Endothelial cell of umbilical vein (primary cell): Measurements from ENCODE around the gene SNX19. TPM values are rescaled to one million over a fixed set of nuclear protein-coding genes. Genes with fewer than 3 reads are reported as not detected.

Experiments used
- BruUV-seq: library from RNA; stranded (reverse); fragments of 400-500 nt; replicated peaks from 2 replicates; lab custom pipeline; 2021; lab: Mats Ljungman, UMichigan
- CTCF ChIA-PET: fragments of 300-600, 350-600 bp; sonication (Branson Sonifier 250); formaldehyde crosslinking; loops from one replicate; lab custom pipeline; 2021; ENCODE audit warnings: antibody characterized with exemption, inconsistent platforms; lab: Charles Lee
- POLR2A ChIA-PET: fragments of 300-600, 350-600 bp; sonication (Branson Sonifier 250); formaldehyde crosslinking; loops from one replicate; lab custom pipeline; 2021; ENCODE audit warnings: antibody characterized with exemption, inconsistent platforms; lab: Charles Lee
- DNase-seq: peaks from one replicate; pipeline ENCODE4 v3.0.0-alpha.2; 2011; ENCODE audit warnings: low read depth, low spot score
- FAIRE-seq: peaks from 2 replicates; lab custom pipeline; 2011; peaks lifted over from hg19 to GRCh38; lab: Jason Lieb, UNC
- H2AFZ ChIP-seq: 2 replicates; pipeline ENCODE4 v1.6.0; 2012; ENCODE audit warnings: low read depth, low read length, control low read depth, inconsistent platforms
- H3K27ac ChIP-seq: 2 replicates; pipeline ENCODE4 v1.5.1; 2011; ENCODE audit warnings: low read depth, mild to moderate bottlenecking, control low read depth, low read length, moderate library complexity; ENCODE audit not compliant: insufficient read depth
- H3K27me3 ChIP-seq, 2 experiments: 2 replicates each; pipeline versions ENCODE4 v1.6.0 to v1.6.1; 2011; ENCODE audit warnings: low read length in 2 of 2, mixed read lengths in 1 of 2; ENCODE audit not compliant: control insufficient read depth in 2 of 2, insufficient read depth in 2 of 2
- H3K36me3 ChIP-seq, 2 experiments: 2 replicates in 1 of 2; 3 replicates in 1 of 2; pipeline ENCODE4 v1.5.1; 2011; ENCODE audit warnings: low read length in 2 of 2, mild to moderate bottlenecking in 1 of 2, moderate library complexity in 1 of 2; ENCODE audit not compliant: control insufficient read depth in 2 of 2, insufficient read depth in 2 of 2; ENCODE audit errors: extremely low read depth in 1 of 2
- H3K4me1 ChIP-seq: 3 replicates; pipeline ENCODE4 v1.5.1; 2011; ENCODE audit warnings: mild to moderate bottlenecking, low read length; ENCODE audit not compliant: control insufficient read depth, insufficient read depth; ENCODE audit errors: extremely low read depth
- H3K4me2 ChIP-seq: 2 replicates; pipeline ENCODE4 v1.6.1; 2011; ENCODE audit warnings: low read length, control low read depth, mixed read lengths; ENCODE audit not compliant: insufficient read depth
- H3K4me3 ChIP-seq, 3 experiments: fragments of 200-600 bp in 1 of 3; sonication (generic), shearing (Covaris generic) in 1 of 3; replicated peaks in 1 of 3; 2 replicates each; pipeline ENCODE4 v1.5.1; 2011 to 2016; ENCODE audit warnings: control low read depth in 3 of 3, low read length in 3 of 3, mild to moderate bottlenecking in 2 of 3, inconsistent platforms in 1 of 3, low read depth in 1 of 3, moderate library complexity in 1 of 3; ENCODE audit not compliant: insufficient read depth in 1 of 3
- H3K79me2 ChIP-seq: 2 replicates; pipeline ENCODE4 v1.6.0; 2012; ENCODE audit warnings: low read length, inconsistent platforms; ENCODE audit not compliant: control insufficient read depth, insufficient read depth
- H3K9ac ChIP-seq: replicated peaks from 2 replicates; pipeline ENCODE3; 2011; ENCODE audit warnings: low read length, control low read depth; ENCODE audit not compliant: insufficient read depth; ENCODE audit errors: extremely low read depth
- H3K9me1 ChIP-seq: replicated peaks from 3 replicates; pipeline ENCODE4 v1.6.0; 2011; ENCODE audit warnings: mild to moderate bottlenecking, low read length; ENCODE audit not compliant: control insufficient read depth, insufficient read depth; ENCODE audit errors: extremely low read depth
- H3K9me3 ChIP-seq: replicated peaks from 2 replicates; pipeline ENCODE4 v1.5.1; 2012; ENCODE audit warnings: low read length, inconsistent platforms; ENCODE audit not compliant: control insufficient read depth, insufficient read depth
- H4K20me1 ChIP-seq: replicated peaks from 2 replicates; pipeline ENCODE3; 2011; ENCODE audit warnings: mild to moderate bottlenecking, low read length; ENCODE audit not compliant: control insufficient read depth, insufficient read depth; ENCODE audit errors: extremely low read depth
- CTCF ChIP-seq, 2 donors: IDR thresholded peaks; 1 replicate in 1 of 2; 2 replicates in 1 of 2; pipeline ENCODE4 v1.5.1; 2011; ENCODE audit warnings: low read length in 2 of 2, mild to moderate bottlenecking in 2 of 2, moderate library complexity in 2 of 2, control low read depth in 1 of 2, inconsistent platforms in 1 of 2, low read depth in 1 of 2; ENCODE audit not compliant: insufficient read depth in 1 of 2; ENCODE audit errors: extremely low read depth in 1 of 2
- EZH2 ChIP-seq: IDR thresholded peaks from 2 replicates; pipeline ENCODE4 v1.6.1; 2012; ENCODE audit warnings: borderline replicate concordance, low read depth, mild to moderate bottlenecking, moderate library complexity, low read length, inconsistent platforms; ENCODE audit not compliant: severe bottlenecking
- FOS ChIP-seq: IDR thresholded peaks from 2 replicates; pipeline ENCODE4 v1.6.1; 2011; ENCODE audit warnings: mild to moderate bottlenecking, low read length, moderate library complexity, borderline replicate concordance; ENCODE audit not compliant: insufficient read depth
- GATA2 ChIP-seq: IDR thresholded peaks from 2 replicates; pipeline ENCODE4 v1.7.0; 2011; ENCODE audit warnings: low read depth, mild to moderate bottlenecking, moderate library complexity, mixed read lengths, low read length; ENCODE audit not compliant: insufficient read length, insufficient read depth
- JUN ChIP-seq: IDR thresholded peaks from 2 replicates; pipeline ENCODE4 v1.6.1; 2011; ENCODE audit warnings: borderline replicate concordance, low read depth; ENCODE audit not compliant: insufficient read length, insufficient read depth
- MAX ChIP-seq: IDR thresholded peaks from 2 replicates; pipeline ENCODE4 v1.6.1; 2011; ENCODE audit not compliant: insufficient read depth, insufficient read length
- MYC ChIP-seq: IDR thresholded peaks from one replicate; pipeline ENCODE4 v1.6.1; 2011; ENCODE audit warnings: mild to moderate bottlenecking, low read depth, low read length
- POLR2A ChIP-seq: IDR thresholded peaks from 2 replicates; pipeline ENCODE4 v1.6.1; 2012; ENCODE audit warnings: low read depth, mild to moderate bottlenecking, control low read depth, low read length
- POLR2AphosphoS5 ChIP-seq: IDR thresholded peaks from 2 replicates; pipeline ENCODE4 v1.6.1; 2012; ENCODE audit warnings: low read depth, mild to moderate bottlenecking, control low read depth, low read length, moderate library complexity; ENCODE audit not compliant: insufficient read depth
- dilution Hi-C: fragments of 300-500 bp; cut with MboI; formaldehyde crosslinking; loops from one replicate; pipeline ENCODE4 v1.15.0; 2019; ENCODE audit warnings: low sequenced_read_pairs; ENCODE audit not compliant: extremely low pct_ligation_motif_present
- intact Hi-C: fragments of 100-400 bp; cut with micrococcal nuclease; formaldehyde crosslinking; loops from one replicate; pipeline ENCODE4 v1.10.0; 2022
- polyA plus RNA-seq, 4 experiments: library from polyadenylated mRNA; depleted of rRNA in 3 of 4; stranded (reverse) in 3 of 4; unstranded in 1 of 4; fragments of >200 nt; gene quantifications; 2 replicates each; pipeline versions ENCODE4 v1.2.1 to v1.2.3, GENCODE V29; 2011 to 2012; ENCODE audit warnings: missing spikeins in 1 of 4
- total RNA-seq: library from RNA; stranded (reverse); gene quantifications from 2 replicates; pipeline ENCODE4 v1.2.3, GENCODE V29; 2021

Gene SNX19
- total and polyA plus RNA-seq, 2 donors (not counting 3 experiments of a cell fraction or from before 2014, with no cell fraction given) = 37.4 to 49.8 TPM

- H3K27ac ChIP-seq = no peak overlapping the region
- FAIRE-seq (no peak), DNase-seq (no peak)
- H3K4me2 ChIP-seq = no peak overlapping the region
- no peak overlapping the region for H3K4me3 ChIP-seq
- no TSS peak for BruUV-seq
- H3K9ac ChIP-seq = no peak overlapping the region
- TF ChIP-seq GATA2 (no peak), JUN (no peak), MYC (no peak), POLR2A (no peak), EZH2 (no peak), CTCF (IDR thresholded peaks at IDR 0.05; ENCODE audit: extremely low read depth in 1 of 2, insufficient read depth in 1 of 2, low read depth in 1 of 2, low read length in 2 of 2) (no peak), FOS (no peak), MAX (no peak), POLR2AphosphoS5 (no peak)
- H3K4me1 ChIP-seq = no peaks in the 10 kb centered on the region
- dilution Hi-C loops = no loop called here
- ChIA-PET POLR2A (no interaction called here), CTCF (interaction anchor here (1.3 kb wide), 1 partner anchor 737 kb away, joined by 4 read pairs; no protein-coding TSS in a partner anchor)
- no peak overlapping the region for H2AFZ ChIP-seq
- H3K27me3 ChIP-seq = no peaks in the 10 kb centered on the region
- intact Hi-C loops = no loop called here
- no peaks in the 10 kb centered on the region for H3K9me1 ChIP-seq
- H3K9me3 ChIP-seq = no peaks in the 10 kb centered on the region
- no peaks in the 10 kb centered on the region for H4K20me1 ChIP-seq
- H3K79me2 ChIP-seq = no peaks in the 10 kb centered on the region
- no peaks in the 10 kb centered on the region for H3K36me3 ChIP-seq
Measured at GRCh38 chr11:130937051-130937450, 20.8 kb upstream of the SNX19 start.
